K562 (cell line): Measurements from ENCODE around the gene R3HDM2. TPM values are rescaled to one million over a fixed set of nuclear protein-coding genes. Genes with fewer than 3 reads are reported as not detected.
"Not testable (repeated sequence)": the region's sequence is repeated elsewhere in the genome, so short reads cannot be mapped to it uniquely, and the experiment has no call there.

ENCODE experiments used
- ATAC-seq: fragments of 200-7000 bp; cut with Tn5 transposase; 3 replicates; pipeline ENCODE4 v1.9.1; 2020; ENCODE audit warnings: moderate library complexity
- BruUV-seq: library from RNA; stranded (reverse); fragments of 400-500 nt; replicated peaks from 2 replicates; lab custom pipeline; 2021; lab: Mats Ljungman, UMichigan
- CTCF ChIA-PET: fragments of 300-600 bp; formaldehyde crosslinking; extraction: SDS; loops from one replicate; lab custom pipeline; 2021; ENCODE audit warnings: low intra/inter-chr PET ratio; lab: Yijun Ruan, JAX
- POLR2A ChIA-PET: fragments of 300-600, 350-650 bp; sonication (Branson Sonifier 250); formaldehyde crosslinking; extraction: SDS; loops from one replicate; lab custom pipeline; 2021; ENCODE audit warnings: antibody characterized with exemption, inconsistent platforms; lab: Yijun Ruan, JAX
- DNase-seq, 4 experiments: peaks; one replicate each; pipeline versions ENCODE4 v3.0.0 to v3.0.0-alpha.2; 2011 to 2018; ENCODE audit warnings: low spot score in 3 of 4, mixed read lengths in 3 of 4; ENCODE audit errors: extremely low read depth in 1 of 4
- FAIRE-seq: peaks from 2 replicates; lab custom pipeline; 2011; peaks lifted over from hg19 to GRCh38; lab: Jason Lieb, UNC
- H2AFZ ChIP-seq: 2 replicates; pipeline ENCODE4 v1.6.0; 2011; ENCODE audit warnings: low read depth, low read length, control low read depth, inconsistent platforms
- H3K27ac ChIP-seq: fragments of 200-600 bp; 3 replicates; pipeline ENCODE4 v1.8.0; 2011; ENCODE audit warnings: low read depth, mild to moderate bottlenecking, control low read depth, inconsistent platforms, low read length, moderate library complexity, mixed read lengths; ENCODE audit errors: extremely low read depth
- H3K27me3 ChIP-seq, 2 experiments: fragments of 300-600 bp in 1 of 2; 2 replicates in 1 of 2; 3 replicates in 1 of 2; pipeline versions ENCODE4 v1.6.0 to v1.8.0; 2011; ENCODE audit warnings: inconsistent platforms in 2 of 2, low read length in 2 of 2, mild to moderate bottlenecking in 1 of 2, mixed read lengths in 1 of 2, moderate library complexity in 1 of 2; ENCODE audit not compliant: control insufficient read depth in 2 of 2, insufficient read depth in 2 of 2
- H3K36me3 ChIP-seq: fragments of 300-600 bp; 3 replicates; pipeline ENCODE4 v1.8.0; 2011; ENCODE audit warnings: mild to moderate bottlenecking, low read length, inconsistent platforms; ENCODE audit not compliant: control insufficient read depth, insufficient read depth
- H3K4me1 ChIP-seq, 2 experiments: fragments of 200-600 bp in 1 of 2; replicated peaks in 1 of 2; 2 replicates in 1 of 2; 3 replicates in 1 of 2; pipeline versions ENCODE4 v1.5.1 to v1.8.0; 2011; ENCODE audit warnings: inconsistent platforms in 2 of 2, low read length in 2 of 2, mild to moderate bottlenecking in 1 of 2, mixed read lengths in 1 of 2, moderate library complexity in 1 of 2; ENCODE audit not compliant: control insufficient read depth in 2 of 2, insufficient read depth in 2 of 2
- H3K4me2 ChIP-seq: 2 replicates; pipeline ENCODE4 v1.6.1; 2011; ENCODE audit warnings: low read length, control low read depth, inconsistent platforms, mixed read lengths; ENCODE audit not compliant: insufficient read depth
- H3K4me3 ChIP-seq: fragments of 200-600 bp; sonication (generic), shearing (Covaris generic); 2 replicates; pipeline ENCODE4 v1.5.1; 2016; ENCODE audit warnings: control low read depth, inconsistent platforms
- H3K79me2 ChIP-seq: fragments of 200-600 bp; 3 replicates; pipeline ENCODE4 v1.8.0; 2011; ENCODE audit warnings: low read length, inconsistent platforms; ENCODE audit not compliant: control insufficient read depth, insufficient read depth
- H3K9ac ChIP-seq, 2 experiments: 2 replicates each; pipeline versions ENCODE4 v1.6.0 to v1.6.1; 2011; ENCODE audit warnings: low read depth in 2 of 2, low read length in 2 of 2, control low read depth in 1 of 2, inconsistent platforms in 1 of 2, mild to moderate bottlenecking in 1 of 2, mixed read lengths in 1 of 2; ENCODE audit not compliant: insufficient read depth in 1 of 2
- H3K9me1 ChIP-seq: one replicate; pipeline ENCODE4 v1.6.0; 2011; ENCODE audit warnings: inconsistent platforms, mild to moderate bottlenecking, low read length, moderate library complexity; ENCODE audit not compliant: control insufficient read depth, insufficient read depth
- H3K9me3 ChIP-seq: replicated peaks from 2 replicates; pipeline ENCODE4 v1.5.1; 2011; ENCODE audit warnings: low read depth, low read length, inconsistent platforms; ENCODE audit not compliant: control insufficient read depth, insufficient read depth
- H4K20me1 ChIP-seq: replicated peaks from 2 replicates; pipeline ENCODE4 v1.6.1; 2011; ENCODE audit warnings: low read length, inconsistent platforms, mixed read lengths; ENCODE audit not compliant: control insufficient read depth, insufficient read depth
- ARID1B ChIP-seq: fragments of 450-650 bp; IDR thresholded peaks from 2 replicates; pipeline ENCODE4 v1.6.1; 2016; ENCODE audit warnings: antibody characterized with exemption, mild to moderate bottlenecking, inconsistent platforms
- ATF7 ChIP-seq: fragments of 450-650 bp; IDR thresholded peaks from 2 replicates; pipeline ENCODE4 v1.7.1; 2014; ENCODE audit warnings: mild to moderate bottlenecking, moderate library complexity
- BHLHE40 ChIP-seq: IDR thresholded peaks from 2 replicates; pipeline ENCODE4 v1.6.1; 2011; ENCODE audit warnings: low read length, improper control_type of control experiment
- C11orf30 ChIP-seq: fragments of 450-650 bp; IDR thresholded peaks from 2 replicates; pipeline ENCODE4 v1.6.1; 2016; ENCODE audit warnings: low read depth, mild to moderate bottlenecking
- CBFA2T2 ChIP-seq: fragments of 450-650 bp; conservative IDR thresholded peaks from 2 replicates; pipeline ENCODE4 v1.6.1; 2017; ENCODE audit warnings: mild to moderate bottlenecking
- CBFA2T3 ChIP-seq: fragments of 450-650 bp; IDR thresholded peaks from 2 replicates; pipeline ENCODE4 v1.6.1; 2017
- CXXC5 ChIP-seq: fragments of 250-450 bp; sonication (Bioruptor Pico); IDR thresholded peaks from 2 replicates; pipeline ENCODE4 v1.8.0; 2022; ENCODE audit warnings: inconsistent platforms, mild to moderate bottlenecking, moderate library complexity
- DPF2 ChIP-seq: fragments of 450-650 bp; IDR thresholded peaks from 2 replicates; pipeline ENCODE4 v1.6.1; 2016
- FOXA3 ChIP-seq, 2 experiments: fragments of 450-650 bp in 1 of 2; sonication (generic) in 1 of 2; formaldehyde crosslinking; IDR thresholded peaks in 1 of 2; conservative IDR thresholded peaks in 1 of 2; 2 replicates each; pipeline versions ENCODE4 v1.4.0 to v1.8.0; 2020 to 2022; ENCODE audit warnings: mild to moderate bottlenecking in 2 of 2, missing genetic modification reagents in 1 of 2
- HDAC1 ChIP-seq, 2 experiments: fragments of 450-650 bp; IDR thresholded peaks; 2 replicates each; pipeline ENCODE4 v1.6.1; 2016 to 2017; ENCODE audit warnings: inconsistent platforms in 1 of 2, mild to moderate bottlenecking in 1 of 2, moderate library complexity in 1 of 2
- L3MBTL2 ChIP-seq: fragments of 450-650 bp; IDR thresholded peaks from 2 replicates; pipeline ENCODE4 v1.6.1; 2016; ENCODE audit warnings: mild to moderate bottlenecking, moderate library complexity
- LEF1 ChIP-seq: fragments of 450-650 bp; IDR thresholded peaks from 2 replicates; pipeline ENCODE4 v1.6.1; 2016; ENCODE audit warnings: mild to moderate bottlenecking
- MEIS2 ChIP-seq: fragments of 450-650 bp; IDR thresholded peaks from 2 replicates; pipeline ENCODE4 v1.6.1; 2014; ENCODE audit warnings: mild to moderate bottlenecking; ENCODE audit not compliant: partially characterized antibody
- NFE2 ChIP-seq: IDR thresholded peaks from 2 replicates; pipeline ENCODE4 v1.6.1; 2014; ENCODE audit warnings: antibody characterized with exemption, low read depth
- SMARCA4 ChIP-seq: fragments of 450-650 bp; IDR thresholded peaks from 2 replicates; pipeline ENCODE4 v1.6.1; 2016
- SMARCE1 ChIP-seq: fragments of 450-650 bp; IDR thresholded peaks from 2 replicates; pipeline ENCODE4 v1.7.1; 2016; ENCODE audit warnings: mild to moderate bottlenecking
- TAL1 ChIP-seq: fragments of 450-650 bp; IDR thresholded peaks from 2 replicates; pipeline ENCODE4 v1.6.1; 2016; ENCODE audit warnings: mild to moderate bottlenecking
- TCF3 ChIP-seq: sonication (generic); formaldehyde crosslinking; IDR thresholded peaks from 2 replicates; pipeline ENCODE4 v1.4.0; 2020; ENCODE audit warnings: mild to moderate bottlenecking, missing genetic modification reagents
- TEAD4 ChIP-seq, 2 experiments: sonication (generic) in 1 of 2; formaldehyde crosslinking in 1 of 2; IDR thresholded peaks; 2 replicates each; pipeline versions ENCODE4 v1.6.1 to v1.8.0; 2012 to 2022; ENCODE audit warnings: borderline replicate concordance in 1 of 2, inconsistent platforms in 1 of 2, low read length in 1 of 2, mild to moderate bottlenecking in 1 of 2, missing genetic modification reagents in 1 of 2
- ZNF316 ChIP-seq: fragments of 450-650 bp; IDR thresholded peaks from 2 replicates; pipeline ENCODE4 v1.6.1; 2016
- WGBS: fragments of 100-300 bp; shearing (Covaris generic); methylation state at CpG from one replicate; pipeline ENCODE4 v1.1.6; 2016; ENCODE audit warnings: low coverage, mixed read lengths; ENCODE audit not compliant: insufficient coverage; ENCODE audit errors: missing lambda C conversion rate; 5-methylcytosine and 5-hydroxymethylcytosine counted together
- in situ Hi-C: fragments of 300-500 bp; cut with MboI; formaldehyde crosslinking; loops from 4 replicates; pipeline ENCODE4 v1.15.0; 2018; ENCODE audit warnings: inconsistent platforms, mixed read lengths
- intact Hi-C: fragments of 100-400 bp; cut with micrococcal nuclease; formaldehyde crosslinking; loops from 2 replicates; pipeline ENCODE4 v1.14.2; 2022
- polyA plus RNA-seq, 8 experiments: library from polyadenylated mRNA; depleted of rRNA in 4 of 8; stranded (reverse) in 5 of 8; unstranded in 3 of 8; fragments of >200 nt; fragmentation: Nextera tagmentation in 2 of 8; fragmentation: Illumina TruSeq in 1 of 8; extraction: Ambion mirVana in 2 of 8; extraction: Trizol in 1 of 8; gene quantifications; 2 replicates each; pipeline versions ENCODE4 v1.2.1 to v1.2.3, GENCODE V29; 2011 to 2014; ENCODE audit warnings: inconsistent platforms in 1 of 8, missing spikeins in 1 of 8
- total RNA-seq, 7 experiments: library from RNA; depleted of rRNA in 6 of 7; stranded (reverse); fragments of >200 nt in 6 of 7; fragmentation: Illumina TruSeq in 2 of 7; extraction: Trizol in 2 of 7; gene quantifications; 2 replicates each; pipeline versions ENCODE4 v1.2.1 to v1.2.3, GENCODE V29; 2011 to 2021; ENCODE audit warnings: low replicate concordance in 1 of 7
- TF ChIP-seq, protein P1 (sequence below): sonication (generic); formaldehyde crosslinking; IDR thresholded peaks from 2 replicates; pipeline ENCODE4 v1.8.0; 2022; ENCODE audit warnings: missing genetic modification reagents, mild to moderate bottlenecking, moderate library complexity, borderline replicate concordance
- TF ChIP-seq, protein P2 (sequence below): fragments of 450-650 bp; IDR thresholded peaks from 2 replicates; pipeline ENCODE4 v1.6.1; 2016
- TF ChIP-seq, protein P3 (sequence below): sonication (generic); IDR thresholded peaks from 2 replicates; pipeline ENCODE4 v1.6.1; 2016

R3HDM2 gene
- total and polyA plus RNA-seq, 9 of the 15 experiments (the other 6 are each of a cell fraction or from before 2014, with no cell fraction given): 3.3 to 18.8 (median 9.0) TPM

DNA sequence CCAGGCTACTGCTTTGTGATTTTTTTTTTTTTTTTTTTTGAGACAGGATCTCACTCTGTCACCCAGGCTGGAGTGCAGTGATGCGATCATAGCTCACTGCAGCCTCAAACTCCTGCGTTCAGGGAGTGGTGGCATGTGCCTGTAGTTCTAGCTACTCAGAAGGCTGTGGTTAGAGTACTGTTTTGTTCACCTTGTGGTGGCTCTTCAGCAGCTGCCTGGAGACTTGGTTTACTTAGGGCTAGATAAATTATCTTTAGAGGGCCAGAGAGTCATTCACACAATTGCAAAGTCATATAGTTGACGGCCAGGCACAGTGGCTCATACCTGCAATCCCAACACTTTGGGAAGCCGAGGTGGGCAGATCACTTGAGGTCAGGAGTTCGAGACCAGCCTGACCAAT lies 118.6 kb downstream of the R3HDM2 start:
- H3K4me2 ChIP-seq; H4K20me1 ChIP-seq; H3K27me3 ChIP-seq; H3K27ac ChIP-seq; H3K9me3 ChIP-seq; H3K4me3 ChIP-seq; H3K9me1 ChIP-seq; H3K4me1 ChIP-seq; BruUV-seq; CTCF ChIA-PET; H3K79me2 ChIP-seq; intact Hi-C loops; H2AFZ ChIP-seq; H3K36me3 ChIP-seq; TF ChIP-seq TEAD4 (CRISPR knock-in tag; IDR thresholded peaks at IDR 0.05; ENCODE audit: borderline replicate concordance): not testable (repeated sequence)
- H3K9ac ChIP-seq: peak overlapping the region in 1 of 2 experiments; percentile 45; a peak in 1 of 4 replicates
- DNase-seq: peak in 2 of 4 experiments; percentile 40 to 59
- in situ Hi-C loops: loop anchor here (5.0 to 10.0 kb wide), 2 partner anchors 140 to 433 kb away; partner anchors contain the start of gene TSPAN31
- TF ChIP-seq ARID1B: peak; percentile 61
- peak in 1 of 2 experiments; percentile 32; a peak in 2 of 4 replicates for TF ChIP-seq FOXA3 (CRISPR knock-in tag; conservative IDR thresholded peaks at IDR 0.05 in 1 of 2, IDR thresholded peaks at IDR 0.05 in 1 of 2)
- TF ChIP-seq DPF2: peak; percentile 70
- TF ChIP-seq CXXC5 (CRISPR knock-in tag): peak; percentile 18; the same call in 1 of the 2 replicates
- TF ChIP-seq, protein P1, sequence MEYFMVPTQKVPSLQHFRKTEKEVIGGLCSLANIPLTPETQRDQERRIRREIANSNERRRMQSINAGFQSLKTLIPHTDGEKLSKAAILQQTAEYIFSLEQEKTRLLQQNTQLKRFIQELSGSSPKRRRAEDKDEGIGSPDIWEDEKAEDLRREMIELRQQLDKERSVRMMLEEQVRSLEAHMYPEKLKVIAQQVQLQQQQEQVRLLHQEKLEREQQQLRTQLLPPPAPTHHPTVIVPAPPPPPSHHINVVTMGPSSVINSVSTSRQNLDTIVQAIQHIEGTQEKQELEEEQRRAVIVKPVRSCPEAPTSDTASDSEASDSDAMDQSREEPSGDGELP (CRISPR knock-in tag): 0 out of 2 replicates have a peak, but pooled peaks have one; percentile 14
- peak; percentile 27; the same call in 1 of the 2 replicates for TF ChIP-seq ZNF316
- peak; percentile 61 for TF ChIP-seq MEIS2
- TF ChIP-seq TAL1: peak; percentile 39; the same call in 1 of the 2 replicates
- TF ChIP-seq BHLHE40: peak; percentile 53
- TF ChIP-seq TEAD4 (IDR thresholded peaks at IDR 0.05; ENCODE audit: low read length): peak; percentile 40; the same call in 1 of the 2 replicates
- TF ChIP-seq, protein P2, sequence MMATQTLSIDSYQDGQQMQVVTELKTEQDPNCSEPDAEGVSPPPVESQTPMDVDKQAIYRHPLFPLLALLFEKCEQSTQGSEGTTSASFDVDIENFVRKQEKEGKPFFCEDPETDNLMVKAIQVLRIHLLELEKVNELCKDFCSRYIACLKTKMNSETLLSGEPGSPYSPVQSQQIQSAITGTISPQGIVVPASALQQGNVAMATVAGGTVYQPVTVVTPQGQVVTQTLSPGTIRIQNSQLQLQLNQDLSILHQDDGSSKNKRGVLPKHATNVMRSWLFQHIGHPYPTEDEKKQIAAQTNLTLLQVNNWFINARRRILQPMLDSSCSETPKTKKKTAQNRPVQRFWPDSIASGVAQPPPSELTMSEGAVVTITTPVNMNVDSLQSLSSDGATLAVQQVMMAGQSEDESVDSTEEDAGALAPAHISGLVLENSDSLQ: peak; percentile 52; the same call in 1 of the 2 replicates
- peak in 1 of 2 experiments; percentile 23; a peak in 1 of 4 replicates for TF ChIP-seq HDAC1 (IDR thresholded peaks at IDR 0.05)
- TF ChIP-seq ATF7: peak; percentile 14; the same call in 1 of the 2 replicates
- peak; percentile 52 for TF ChIP-seq L3MBTL2
- peak; percentile 37; the same call in 1 of the 2 replicates for TF ChIP-seq LEF1
- TF ChIP-seq, protein P3, sequence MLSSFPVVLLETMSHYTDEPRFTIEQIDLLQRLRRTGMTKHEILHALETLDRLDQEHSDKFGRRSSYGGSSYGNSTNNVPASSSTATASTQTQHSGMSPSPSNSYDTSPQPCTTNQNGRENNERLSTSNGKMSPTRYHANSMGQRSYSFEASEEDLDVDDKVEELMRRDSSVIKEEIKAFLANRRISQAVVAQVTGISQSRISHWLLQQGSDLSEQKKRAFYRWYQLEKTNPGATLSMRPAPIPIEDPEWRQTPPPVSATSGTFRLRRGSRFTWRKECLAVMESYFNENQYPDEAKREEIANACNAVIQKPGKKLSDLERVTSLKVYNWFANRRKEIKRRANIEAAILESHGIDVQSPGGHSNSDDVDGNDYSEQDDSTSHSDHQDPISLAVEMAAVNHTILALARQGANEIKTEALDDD: peak; percentile 77
- peak; percentile 67 for TF ChIP-seq CBFA2T3
- peak; percentile 69 for TF ChIP-seq NFE2
- TF ChIP-seq TCF3 (CRISPR knock-in tag): peak; percentile 64
- 0 out of 2 replicates have a peak, but pooled peaks have one; percentile 34 for TF ChIP-seq SMARCA4
- peak; percentile 53; the same call in 1 of the 2 replicates for TF ChIP-seq CBFA2T2
- TF ChIP-seq C11orf30: peak; percentile 45; the same call in 1 of the 2 replicates
- peak; percentile 14; the same call in 1 of the 2 replicates for TF ChIP-seq SMARCE1
- 18% methylated on average over 5 of the region's 5 CpGs for WGBS
- peak; percentile 75 for ATAC-seq
- POLR2A ChIA-PET: interaction anchor here (0.6 to 1.2 kb wide), 6 partner anchors 14 to 235 kb away, joined by 3 to 5 read pairs (median 3); partner anchors contain the start of gene INHBE
- FAIRE-seq: peak; percentile 32
